Liver (tissue), 9 donors: ENCODE measurements around the gene VAV3. TPM values are rescaled to one million over a fixed set of nuclear protein-coding genes. Genes with fewer than 3 reads are reported as not detected.

ENCODE experiments used
- DNase-seq: peaks from one replicate; pipeline ENCODE4 v3.0.0-alpha.2; 2017; ENCODE audit warnings: low spot score
- H3K27ac ChIP-seq, 2 donors: one replicate each; pipeline ENCODE4 v1.7.0; 2013; ENCODE audit warnings: inconsistent platforms in 2 of 2, low read length in 2 of 2, control low read depth in 1 of 2, low read depth in 1 of 2, mild to moderate bottlenecking in 1 of 2
- H3K27me3 ChIP-seq, 4 donors: one replicate each; pipeline versions ENCODE4 v1.6.1 to v1.7.0; 2013; ENCODE audit warnings: low read length in 3 of 4, inconsistent platforms in 1 of 4, mild to moderate bottlenecking in 1 of 4, moderate library complexity in 1 of 4; ENCODE audit not compliant: control insufficient read depth in 4 of 4, insufficient read depth in 4 of 4
- H3K36me3 ChIP-seq, 4 donors: one replicate each; pipeline versions ENCODE4 v1.6.1 to v1.7.0; 2013; ENCODE audit warnings: low read length in 3 of 4, mild to moderate bottlenecking in 3 of 4, low read depth in 1 of 4, moderate library complexity in 1 of 4; ENCODE audit not compliant: control insufficient read depth in 4 of 4, insufficient read depth in 3 of 4
- H3K4me1 ChIP-seq, 4 donors: one replicate each; pipeline versions ENCODE4 v1.6.1 to v1.7.0; 2013; ENCODE audit warnings: low read length in 3 of 4, mild to moderate bottlenecking in 3 of 4, moderate library complexity in 1 of 4; ENCODE audit not compliant: control insufficient read depth in 4 of 4, insufficient read depth in 4 of 4
- H3K4me3 ChIP-seq, 3 donors: one replicate each; pipeline versions ENCODE4 v1.6.1 to v1.7.0; 2013; ENCODE audit warnings: low read length in 3 of 3, control low read depth in 1 of 3, low read depth in 1 of 3, mild to moderate bottlenecking in 1 of 3
- H3K9ac ChIP-seq, 2 donors: one replicate each; pipeline ENCODE4 v1.7.0; 2013; ENCODE audit warnings: low read length in 2 of 2, mild to moderate bottlenecking in 2 of 2, moderate library complexity in 2 of 2, control low read depth in 1 of 2, low read depth in 1 of 2
- H3K9me3 ChIP-seq, 4 donors: one replicate each; pipeline versions ENCODE4 v1.6.1 to v1.7.0; 2013; ENCODE audit warnings: low read length in 3 of 4; ENCODE audit not compliant: control insufficient read depth in 4 of 4
- ATF3 ChIP-seq: IDR thresholded peaks from 2 replicates; pipeline ENCODE4 v1.6.1; 2016; ENCODE audit warnings: antibody characterized with exemption
- CTCF ChIP-seq: fragments of 150-350 bp; IDR thresholded peaks from 2 replicates; pipeline ENCODE4 v1.5.1; 2017; ENCODE audit warnings: improper control_type of control experiment, low read depth, low read length; ENCODE audit not compliant: missing input control
- EGR1 ChIP-seq, 2 donors: IDR thresholded peaks; 2 replicates each; pipeline ENCODE4 v1.6.1; 2016 to 2018; ENCODE audit warnings: antibody characterized with exemption in 2 of 2, low read depth in 2 of 2
- FOXA1 ChIP-seq: IDR thresholded peaks from 2 replicates; pipeline ENCODE4 v1.6.1; 2016; ENCODE audit warnings: antibody characterized with exemption
- FOXA2 ChIP-seq: IDR thresholded peaks from 2 replicates; pipeline ENCODE4 v1.6.1; 2016; ENCODE audit warnings: antibody characterized with exemption
- GABPA ChIP-seq, 2 donors: IDR thresholded peaks in 1 of 2; conservative IDR thresholded peaks in 1 of 2; 2 replicates each; pipeline ENCODE4 v1.6.1; 2016; ENCODE audit warnings: antibody characterized with exemption in 2 of 2, mild to moderate bottlenecking in 1 of 2, moderate library complexity in 1 of 2
- HNF4A ChIP-seq, 2 donors: conservative IDR thresholded peaks; 2 replicates each; pipeline ENCODE4 v1.6.1; 2016; ENCODE audit warnings: antibody characterized with exemption in 2 of 2, mild to moderate bottlenecking in 2 of 2
- HNF4G ChIP-seq: IDR thresholded peaks from 2 replicates; pipeline ENCODE4 v1.6.1; 2016; ENCODE audit warnings: antibody characterized with exemption
- MAX ChIP-seq: IDR thresholded peaks from 2 replicates; pipeline ENCODE4 v1.6.1; 2016; ENCODE audit warnings: antibody characterized with exemption
- NR2F2 ChIP-seq: IDR thresholded peaks from 2 replicates; pipeline ENCODE4 v1.6.1; 2016; ENCODE audit warnings: antibody characterized with exemption
- RAD21 ChIP-seq, 2 donors: IDR thresholded peaks; 2 replicates each; pipeline ENCODE4 v1.6.1; 2016; ENCODE audit warnings: antibody characterized with exemption in 2 of 2, mild to moderate bottlenecking in 2 of 2
- REST ChIP-seq: IDR thresholded peaks from 2 replicates; pipeline ENCODE4 v1.6.1; 2016; ENCODE audit warnings: antibody characterized with exemption, mild to moderate bottlenecking
- SP1 ChIP-seq: IDR thresholded peaks from 2 replicates; pipeline ENCODE4 v1.6.1; 2018; ENCODE audit warnings: antibody characterized with exemption, mild to moderate bottlenecking
- TAF1 ChIP-seq: conservative IDR thresholded peaks from 2 replicates; pipeline ENCODE4 v1.6.1; 2016; ENCODE audit warnings: antibody characterized with exemption, mild to moderate bottlenecking
- YY1 ChIP-seq: IDR thresholded peaks from 2 replicates; pipeline ENCODE4 v1.6.1; 2016; ENCODE audit warnings: antibody characterized with exemption, mild to moderate bottlenecking
- WGBS: extraction: QIAGEN DNeasy Blood & Tissue Kit; methylation state at CpG from one replicate; pipeline ENCODE4 v1.1.7; 2013; 5-methylcytosine and 5-hydroxymethylcytosine counted together
- polyA plus RNA-seq, 2 donors: library from polyadenylated mRNA; stranded (reverse) in 1 of 2; unstranded in 1 of 2; fragments of 200-250 nt in 1 of 2; fragments of >200 nt in 1 of 2; fragmentation: Nextera tagmentation in 1 of 2; extraction: Ambion mirVana in 1 of 2; gene quantifications; one replicate each; pipeline versions ENCODE4 v1.2.1 to v1.2.3, GENCODE V29; 2013 to 2015
- total RNA-seq, 2 donors: library from RNA; depleted of rRNA; stranded (reverse); fragments of >200 nt; gene quantifications; one replicate each; pipeline ENCODE4 v1.2.3, GENCODE V29; 2014
- donor health status: healthy.
- donor health status: healthy.
- donor health status: healthy.
- donor health status: healthy.
- donor health status: healthy.

The VAV3 gene
- total and polyA plus RNA-seq, 4 donors: 0.46 to 4.8 (median 2.7) TPM

GRCh38 chr1:107691540-107691939 is 273.4 kb downstream of the VAV3 start:
- no peak for DNase-seq
- Histone ChIP-seq H3K4me1 (no peaks in the 10 kb centered on the region), H3K27me3 (no peaks in the 10 kb centered on the region), H3K36me3 (no peaks in the 10 kb centered on the region), H3K4me3 (no peak overlapping the region), H3K9ac (no peak overlapping the region), H3K27ac (no peak overlapping the region), H3K9me3 (no peaks in the 10 kb centered on the region)
- no peak for TF ChIP-seq REST
- no peak for TF ChIP-seq FOXA2
- no peak for TF ChIP-seq YY1
- no peak for TF ChIP-seq EGR1 (IDR thresholded peaks at IDR 0.05; ENCODE audit: low read depth in 2 of 2)
- no peak for TF ChIP-seq NR2F2

- no peaks in the 10 kb centered on the region for H3K27me3 ChIP-seq
- no peak for DNase-seq
- no peaks in the 10 kb centered on the region for H3K9me3 ChIP-seq
- no peak for TF ChIP-seq HNF4G
- TF ChIP-seq RAD21 (IDR thresholded peaks at IDR 0.05): no peak
- no peak for TF ChIP-seq GABPA (IDR thresholded peaks at IDR 0.05 in 1 of 2, conservative IDR thresholded peaks at IDR 0.05 in 1 of 2)
- TF ChIP-seq SP1: no peak
- no peak for TF ChIP-seq FOXA2
- TF ChIP-seq HNF4A (conservative IDR thresholded peaks at IDR 0.05): no peak
- TF ChIP-seq TAF1: no peak
- no peak for TF ChIP-seq ATF3
- TF ChIP-seq FOXA1: no peak
- no peak for TF ChIP-seq MAX
- H3K9ac ChIP-seq: no peak overlapping the region
- no peak overlapping the region for H3K27ac ChIP-seq
- H3K36me3 ChIP-seq: no peaks in the 10 kb centered on the region
- H3K4me3 ChIP-seq: no peak overlapping the region
- no peaks in the 10 kb centered on the region for H3K4me1 ChIP-seq
- 81% methylated on average over 2 of the region's 2 CpGs for WGBS
Measured at GRCh38 chr1:107690491-107690890, 274.5 kb downstream of the VAV3 start.

GRCh38 chr1:107689733-107690132 is 275.2 kb downstream of the VAV3 start:
- Histone ChIP-seq H3K27me3 (no peaks in the 10 kb centered on the region), H3K4me3 (no peak overlapping the region), H3K4me1 (no peaks in the 10 kb centered on the region), H3K9me3 (no peaks in the 10 kb centered on the region), H3K9ac (no peak overlapping the region), H3K36me3 (no peaks in the 10 kb centered on the region), H3K27ac (no peak overlapping the region)
- DNase-seq: no peak
- 86% methylated on average over 4 of the region's 4 CpGs for WGBS
- TF ChIP-seq GABPA (IDR thresholded peaks at IDR 0.05 in 1 of 2, conservative IDR thresholded peaks at IDR 0.05 in 1 of 2) (no peak), FOXA1 (no peak), MAX (no peak), HNF4G (no peak), TAF1 (no peak), CTCF (no peak), EGR1 (IDR thresholded peaks at IDR 0.05; ENCODE audit: low read depth in 2 of 2) (no peak), ATF3 (no peak), REST (no peak), FOXA2 (no peak)
